Omental fat pad (tissue), 4 donors: ENCODE data around the gene ZNF407. TPM values are rescaled to one million over a fixed set of nuclear protein-coding genes. Genes with fewer than 3 reads are reported as not detected.

Source experiments
- ATAC-seq: fragments of 150-250 bp; one replicate; pipeline ENCODE4 v1.9.1; 2016; ENCODE audit warnings: mild to moderate bottlenecking, moderate library complexity; ENCODE audit not compliant: low FRiP score
- DNase-seq: peaks from one replicate; pipeline ENCODE4 v3.0.0-alpha.2; 2019; ENCODE audit warnings: low spot score
- CTCF ChIP-seq, 3 donors: fragments of 450-650 bp; IDR thresholded peaks; one replicate each; pipeline ENCODE4 v1.5.1; 2016 to 2017; ENCODE audit warnings: antibody characterized with exemption in 3 of 3, mild to moderate bottlenecking in 3 of 3, moderate library complexity in 2 of 3
- total RNA-seq, 4 donors: library from RNA; depleted of rRNA; stranded (reverse); fragments of >200 nt; gene quantifications; one replicate each; pipeline ENCODE4 v1.1.0, GENCODE V29; 2016

The ZNF407 gene
- total RNA-seq, 4 donors from 2014 or later, result 13.4 to 26.7 (median 19.7) TPM

GRCh38 chr18:74806700-74807416, 209.2 kb downstream of the ZNF407 start:
- ATAC-seq (no peak), DNase-seq (no peak)
- TF ChIP-seq CTCF (IDR thresholded peaks at IDR 0.05), result no peak

- ATAC-seq, result no peak
- no peak for TF ChIP-seq CTCF (IDR thresholded peaks at IDR 0.05)
Observed at GRCh38 chr18:74817576-74817975, 219.9 kb downstream of the ZNF407 start.

GRCh38 chr18:74818516-74819175, 221.0 kb downstream of the ZNF407 start:
- DNase-seq (no peak), ATAC-seq (no peak)
- no peak for TF ChIP-seq CTCF (IDR thresholded peaks at IDR 0.05)

More at GRCh38 chr18:74817576-74817975, 219.9 kb downstream of the ZNF407 start:
- no peak for DNase-seq

- no peak for TF ChIP-seq CTCF (IDR thresholded peaks at IDR 0.05)
- DNase-seq (no peak), ATAC-seq (no peak)
Observed at GRCh38 chr18:74819433-74820059, 221.9 kb downstream of the ZNF407 start.

GRCh38 chr18:74820160-74820780, 222.6 kb downstream of the ZNF407 start:
- ATAC-seq, result no peak
- DNase-seq, result no peak
- no peak for TF ChIP-seq CTCF (IDR thresholded peaks at IDR 0.05)

- TF ChIP-seq CTCF (IDR thresholded peaks at IDR 0.05), result no peak
- DNase-seq, result no peak
- ATAC-seq, result no peak
Observed at GRCh38 chr18:74825460-74825859, 227.8 kb downstream of the ZNF407 start.
